ENCODE measurements around the gene DDX49.
A peak's percentile ranks its signal among the peaks of the same experiment; 100 is the strongest.

The DDX49 gene

GRCh38 chr19:18975869-18976268, 56.4 kb downstream of the DDX49 start:
- in situ Hi-C loops (cut with MboI; ENCODE audit: low sequenced_read_pairs) = no loop called here
- H3K4me1 ChIP-seq = peaks cover 14% of the 10 kb centered on the region

More at GRCh38 chr19:18975869-18976268, 56.4 kb downstream of the DDX49 start:
- Histone ChIP-seq H3K27me3 (ENCODE audit: low read depth) (no peaks in the 10 kb centered on the region), H3K9me3 (no peaks in the 10 kb centered on the region), H3K36me3 (replicated peaks) (no peaks in the 10 kb centered on the region), H3K4me3 (no peak overlapping the region)
- peak; percentile 44 to 72 for DNase-seq (ENCODE audit: low spot score in 2 of 2)
